ENCODE data around the gene WFDC9. TPM values are rescaled to one million over a fixed set of nuclear protein-coding genes. Genes with fewer than 3 reads are reported as not detected.

Gene WFDC9
- total and polyA plus RNA-seq, 2 of the 8 experiments (the other 6 are each of a cell fraction or from before 2014, with no cell fraction given) = not detected

DNA sequence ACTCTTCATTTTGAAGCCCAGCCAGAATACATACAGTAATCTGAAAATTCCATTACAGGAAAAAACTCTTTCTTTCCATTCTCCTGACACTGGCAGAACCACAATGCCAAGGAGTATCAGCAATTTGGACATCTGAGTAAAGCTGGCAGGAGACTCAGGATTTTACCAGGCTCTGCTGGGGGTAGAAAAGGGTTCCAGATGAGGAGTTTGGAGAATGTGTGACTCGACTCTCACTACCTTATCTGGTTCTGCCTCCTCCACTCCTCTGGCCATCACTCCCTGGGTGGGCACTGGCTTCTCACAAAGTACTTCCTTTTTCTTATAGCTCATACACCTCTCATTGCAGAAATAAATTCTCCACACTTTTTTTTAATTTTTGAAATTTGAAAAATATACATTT is 41.4 kb downstream of the WFDC9 start:
- no peaks in the 10 kb centered on the region for H3K23me2 ChIP-seq (ENCODE audit: low read depth, low read length)
- H2BK15ac ChIP-seq (ENCODE audit: low read length) = no peak overlapping the region
- WGBS, 2 experiments (ENCODE audit: extremely low coverage in 1 of 2, insufficient coverage in 1 of 2, insufficient read length in 1 of 2, insufficient replicate concordance in 2 of 2, low coverage in 1 of 2, low lambda C conversion rate in 2 of 2, missing lambda C conversion rate in 1 of 2) = 94% methylated on average over 1 of the region's 1 CpG; no CpG with 5 or more reads in 1 of the 2 experiments
- H3K9ac ChIP-seq (replicated peaks in 1 of 4; ENCODE audit: extremely low read depth in 1 of 4, low read depth in 3 of 4, low read length in 3 of 4) = no peak overlapping the region
- no peak overlapping the region for H2BK12ac ChIP-seq (ENCODE audit: low read depth, low read length)
- H3K56ac ChIP-seq (replicated peaks; ENCODE audit: insufficient read length, low read depth, low read length) = no peak overlapping the region
- H4K91ac ChIP-seq (replicated peaks; ENCODE audit: insufficient read length, low read length) = no peak overlapping the region
- H4K5ac ChIP-seq (ENCODE audit: insufficient read length, low read depth, low read length) = no peak overlapping the region
- no peak overlapping the region for H3K18ac ChIP-seq (ENCODE audit: extremely low read depth, low read length)
- H4K20me1 ChIP-seq (replicated peaks in 1 of 2; ENCODE audit: control insufficient read depth in 1 of 2, insufficient read depth in 2 of 2, low read length in 2 of 2) = no peaks in the 10 kb centered on the region
- no peak overlapping the region for H2AFZ ChIP-seq (ENCODE audit: low read length)
- CTCF ChIA-PET (ENCODE audit: partially characterized antibody) = interaction anchor here (1.5 to 1.9 kb wide), 2 partner anchors 10 to 182 kb away, joined by 3 to 17 read pairs; partner anchors contain the start of gene WFDC8
- no peak overlapping the region for H2BK20ac ChIP-seq (ENCODE audit: low read length)
- no peaks in the 10 kb centered on the region for H3K79me1 ChIP-seq (ENCODE audit: low read depth, low read length)
- POLR2A ChIA-PET (ENCODE audit: partially characterized antibody) = no interaction called here
- no peak overlapping the region for H3K4me3 ChIP-seq (ENCODE audit: extremely low read depth in 1 of 4, insufficient read depth in 2 of 4, low read depth in 3 of 4, low read length in 4 of 4)
- no peak overlapping the region for H2AK5ac ChIP-seq (ENCODE audit: low read depth, low read length)
- H3K4me1 ChIP-seq (replicated peaks in 1 of 4; ENCODE audit: control insufficient read depth in 3 of 4, insufficient read depth in 4 of 4, low read length in 3 of 4) = no peaks in the 10 kb centered on the region
- DNase-seq (ENCODE audit: low read depth in 1 of 2, low spot score in 2 of 2) (no peak), FAIRE-seq (no peak)
- no peaks in the 10 kb centered on the region for H3K79me2 ChIP-seq (ENCODE audit: control insufficient read depth in 1 of 2, insufficient read depth in 2 of 2, low read length in 2 of 2)
- no peak overlapping the region for H2BK120ac ChIP-seq (replicated peaks; ENCODE audit: low read depth, low read length)
- H3K36me3 ChIP-seq (ENCODE audit: control insufficient read depth in 2 of 4, insufficient read depth in 4 of 4, low read length in 3 of 4) = no peaks in the 10 kb centered on the region
- no peaks in the 10 kb centered on the region for H3K9me3 ChIP-seq (ENCODE audit: insufficient read depth in 2 of 2, low read depth in 1 of 2, low read length in 1 of 2)
- no peak overlapping the region for H3K23ac ChIP-seq (ENCODE audit: insufficient read length)
- no peak overlapping the region for H3K4me2 ChIP-seq (ENCODE audit: insufficient read depth in 1 of 2, low read depth in 2 of 2, low read length in 2 of 2)
- H2BK5ac ChIP-seq (ENCODE audit: low read depth, low read length) = no peak overlapping the region
- no peaks in the 10 kb centered on the region for H3K27me3 ChIP-seq (replicated peaks in 1 of 4; ENCODE audit: control insufficient read depth in 3 of 4, extremely low read depth in 1 of 4, insufficient read depth in 3 of 4, low read length in 3 of 4)
- H4K8ac ChIP-seq (ENCODE audit: extremely low read depth, insufficient read depth, low read length) = no peak overlapping the region
- no peak overlapping the region for H3K4ac ChIP-seq (replicated peaks; ENCODE audit: insufficient read length, low read depth, low read length)
- no peak overlapping the region for H3K27ac ChIP-seq (ENCODE audit: low read depth, low read length)
- H3K14ac ChIP-seq (ENCODE audit: insufficient read length) = no peak overlapping the region
- TF ChIP-seq HDAC6 (IDR thresholded peaks at IDR 0.05; ENCODE audit: low read depth, low read length) (no peak), CBX5 (IDR thresholded peaks at IDR 0.05; ENCODE audit: low read depth, low read length) (no peak), GABPA (IDR thresholded peaks at IDR 0.05; ENCODE audit: borderline replicate concordance, insufficient read depth, low read length) (no peak), BCL11A (IDR thresholded peaks at IDR 0.05; ENCODE audit: low read depth in 2 of 2, low read length in 2 of 2) (no peak), POLR2AphosphoS5 (IDR thresholded peaks at IDR 0.05; ENCODE audit: low read depth, low read length) (no peak), CHD2 (IDR thresholded peaks at IDR 0.05; ENCODE audit: low read length) (no peak), SIN3A (conservative IDR thresholded peaks at IDR 0.05 in 1 of 2, IDR thresholded peaks at IDR 0.05 in 1 of 2; ENCODE audit: low read depth in 1 of 2, low read length in 2 of 2) (no peak), CREB1 (IDR thresholded peaks at IDR 0.05) (no peak), HDAC2 (IDR thresholded peaks at IDR 0.05; ENCODE audit: borderline replicate concordance in 1 of 2, low read depth in 2 of 2, low read length in 2 of 2) (no peak), CTBP2 (IDR thresholded peaks at IDR 0.05; ENCODE audit: borderline replicate concordance, insufficient read depth, insufficient read length, low read length) (no peak), ZNF274 (IDR thresholded peaks at IDR 0.05; ENCODE audit: borderline replicate concordance, extremely low read depth, low read length) (no peak)
- TF ChIP-seq, protein P1, sequence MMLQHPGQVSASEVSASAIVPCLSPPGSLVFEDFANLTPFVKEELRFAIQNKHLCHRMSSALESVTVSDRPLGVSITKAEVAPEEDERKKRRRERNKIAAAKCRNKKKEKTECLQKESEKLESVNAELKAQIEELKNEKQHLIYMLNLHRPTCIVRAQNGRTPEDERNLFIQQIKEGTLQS (IDR thresholded peaks at IDR 0.05; ENCODE audit: insufficient read depth, low read depth, low read length) = no peak
